Measurements from ENCODE around the gene FOXJ3. TPM values are rescaled to one million over a fixed set of nuclear protein-coding genes. Genes with fewer than 3 reads are reported as not detected.

Gene FOXJ3
- total RNA-seq, 1 donor from 2014 or later, result 49.4 TPM

- no peaks in the 10 kb centered on the region for H3K9me3 Mint-ChIP-seq
- H3K4me1 Mint-ChIP-seq (ENCODE audit: unreplicated experiment), result peaks cover 30% of the 10 kb centered on the region
- no peak overlapping the region for H3K4me3 Mint-ChIP-seq
- H3K27ac Mint-ChIP-seq, result peak overlapping the region; percentile 62
- no peak for DNase-seq (ENCODE audit: extremely low spot score, unreplicated experiment)
- no peaks in the 10 kb centered on the region for H3K27me3 Mint-ChIP-seq
- peaks cover 3% of the 10 kb centered on the region for H3K36me3 Mint-ChIP-seq
- TF ChIP-seq, protein P1, sequence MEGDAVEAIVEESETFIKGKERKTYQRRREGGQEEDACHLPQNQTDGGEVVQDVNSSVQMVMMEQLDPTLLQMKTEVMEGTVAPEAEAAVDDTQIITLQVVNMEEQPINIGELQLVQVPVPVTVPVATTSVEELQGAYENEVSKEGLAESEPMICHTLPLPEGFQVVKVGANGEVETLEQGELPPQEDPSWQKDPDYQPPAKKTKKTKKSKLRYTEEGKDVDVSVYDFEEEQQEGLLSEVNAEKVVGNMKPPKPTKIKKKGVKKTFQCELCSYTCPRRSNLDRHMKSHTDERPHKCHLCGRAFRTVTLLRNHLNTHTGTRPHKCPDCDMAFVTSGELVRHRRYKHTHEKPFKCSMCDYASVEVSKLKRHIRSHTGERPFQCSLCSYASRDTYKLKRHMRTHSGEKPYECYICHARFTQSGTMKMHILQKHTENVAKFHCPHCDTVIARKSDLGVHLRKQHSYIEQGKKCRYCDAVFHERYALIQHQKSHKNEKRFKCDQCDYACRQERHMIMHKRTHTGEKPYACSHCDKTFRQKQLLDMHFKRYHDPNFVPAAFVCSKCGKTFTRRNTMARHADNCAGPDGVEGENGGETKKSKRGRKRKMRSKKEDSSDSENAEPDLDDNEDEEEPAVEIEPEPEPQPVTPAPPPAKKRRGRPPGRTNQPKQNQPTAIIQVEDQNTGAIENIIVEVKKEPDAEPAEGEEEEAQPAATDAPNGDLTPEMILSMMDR (conservative IDR thresholded peaks at IDR 0.05), result no peak
These were observed 162.5 kb downstream of the FOXJ3 start for GRCh38 chr1:42172381-42173133.

GRCh38 chr1:42171679-42172266 is 163.3 kb downstream of the FOXJ3 start:
- Mint-ChIP-seq H3K9me3 (no peaks in the 10 kb centered on the region), H3K36me3 (peaks cover 2% of the 10 kb centered on the region), H3K4me3 (no peak overlapping the region), H3K27me3 (no peaks in the 10 kb centered on the region), H3K27ac (peak overlapping the region; percentile 81), H3K4me1 (ENCODE audit: unreplicated experiment) (peaks cover 28% of the 10 kb centered on the region)
- DNase-seq (ENCODE audit: extremely low spot score, unreplicated experiment), result no peak
- TF ChIP-seq, protein P1 (conservative IDR thresholded peaks at IDR 0.05), result no peak

DNA sequence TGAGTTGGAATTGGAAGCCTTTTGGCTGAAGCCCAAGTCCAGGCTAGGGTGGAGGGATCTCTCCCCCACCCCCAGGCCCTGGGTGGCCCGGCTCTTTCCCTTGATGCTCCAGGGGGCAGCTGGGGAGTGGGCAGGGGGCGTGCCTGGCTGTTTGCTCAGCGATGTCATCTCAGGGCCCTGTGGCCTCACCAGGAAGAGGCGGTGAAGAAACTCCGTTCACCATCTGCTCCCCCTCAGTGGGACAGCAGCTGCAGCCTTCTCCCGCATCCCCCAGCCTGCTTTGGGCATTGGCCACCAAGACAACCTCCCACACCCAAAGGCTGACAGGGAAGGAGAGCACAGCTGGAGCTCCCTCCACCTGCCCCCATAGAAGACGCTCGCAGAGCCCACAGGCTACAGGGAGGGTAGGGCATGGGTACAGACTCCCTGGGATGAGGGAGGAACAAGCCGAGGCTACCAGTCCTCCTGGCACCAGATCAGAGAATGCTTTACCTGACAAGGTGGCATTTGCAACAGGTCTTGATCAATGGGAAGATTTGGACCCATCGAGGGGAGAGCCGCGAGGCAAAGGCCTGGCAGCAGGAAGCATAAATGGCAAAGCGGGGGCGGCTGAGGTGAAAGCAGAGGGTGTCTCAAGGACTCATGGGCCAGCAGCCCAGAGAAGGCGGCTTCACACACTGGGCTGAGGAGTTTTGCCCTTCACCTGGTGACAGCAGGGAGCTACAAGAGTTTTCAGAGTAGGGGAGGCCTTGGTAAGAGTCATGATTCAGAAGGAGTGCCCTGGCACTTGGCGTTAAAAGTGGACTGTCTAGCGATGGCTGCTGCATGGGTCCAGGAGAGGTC is 164.0 kb downstream of the FOXJ3 start:
- Mint-ChIP-seq H3K27ac (peak overlapping the region; percentile 81), H3K36me3 (no peaks in the 10 kb centered on the region), H3K27me3 (no peaks in the 10 kb centered on the region), H3K9me3 (no peaks in the 10 kb centered on the region), H3K4me3 (no peak overlapping the region), H3K4me1 (ENCODE audit: unreplicated experiment) (peaks cover 32% of the 10 kb centered on the region)
- DNase-seq (ENCODE audit: extremely low spot score, unreplicated experiment), result no peak
- TF ChIP-seq, protein P1 (conservative IDR thresholded peaks at IDR 0.05), result no peak

GRCh38 chr1:42168763-42169162 is 166.3 kb downstream of the FOXJ3 start:
- Mint-ChIP-seq H3K4me3 (no peak overlapping the region), H3K27me3 (no peaks in the 10 kb centered on the region), H3K4me1 (ENCODE audit: unreplicated experiment) (peaks cover 34% of the 10 kb centered on the region), H3K36me3 (no peaks in the 10 kb centered on the region), H3K27ac (no peak overlapping the region), H3K9me3 (no peaks in the 10 kb centered on the region)
- no peak for DNase-seq (ENCODE audit: extremely low spot score, unreplicated experiment)
- TF ChIP-seq, protein P1 (conservative IDR thresholded peaks at IDR 0.05), result no peak

DNA sequence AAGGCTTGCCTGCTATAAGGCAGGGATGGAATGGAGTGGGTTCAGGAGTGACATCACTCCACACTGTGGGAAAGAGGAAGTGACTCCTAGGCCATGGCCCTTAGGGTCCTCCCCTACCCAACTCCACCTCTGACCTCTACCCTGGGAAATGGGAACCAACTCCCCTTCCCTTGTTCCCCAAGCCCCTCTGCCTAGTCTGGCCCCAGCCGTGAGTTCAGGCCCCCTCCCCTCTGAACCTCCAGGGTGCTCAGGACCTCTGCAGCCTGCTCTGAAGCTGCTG is 166.7 kb downstream of the FOXJ3 start:
- Mint-ChIP-seq H3K36me3 (no peaks in the 10 kb centered on the region), H3K9me3 (no peaks in the 10 kb centered on the region), H3K27me3 (no peaks in the 10 kb centered on the region), H3K27ac (peak overlapping the region; percentile 73), H3K4me3 (no peak overlapping the region), H3K4me1 (ENCODE audit: unreplicated experiment) (peaks cover 32% of the 10 kb centered on the region)
- DNase-seq (ENCODE audit: extremely low spot score, unreplicated experiment), result no peak
- TF ChIP-seq, protein P1 (conservative IDR thresholded peaks at IDR 0.05), result no peak
